Psoas muscle (tissue), 8 donors: ENCODE data around the gene CAND2. TPM values are rescaled to one million over a fixed set of nuclear protein-coding genes. Genes with fewer than 3 reads are reported as not detected.
"Not testable (repeated sequence)": the region's sequence is repeated elsewhere in the genome, so short reads cannot be mapped to it uniquely, and the experiment has no call there.

Experiments
- ATAC-seq, 4 donors: fragments of 200-7000 bp; cut with Tn5 transposase; one replicate each; pipeline ENCODE4 v1.9.1; 2020; ENCODE audit warnings: moderate library complexity in 3 of 4, mild to moderate bottlenecking in 2 of 4
- DNase-seq, 2 donors: peaks; one replicate each; pipeline ENCODE4 v3.0.0-alpha.2; 2020
- H3K27ac ChIP-seq: fragments of 200-600 bp; one replicate; pipeline ENCODE4 v1.8.0; 2022
- H3K27me3 ChIP-seq, 3 donors: fragments of 200-600 bp in 1 of 3; one replicate each; pipeline versions ENCODE4 v1.6.1 to v1.8.0; 2013 to 2022; ENCODE audit warnings: low read length in 2 of 3, mild to moderate bottlenecking in 2 of 3, moderate library complexity in 1 of 3; ENCODE audit not compliant: insufficient read depth in 3 of 3
- H3K36me3 ChIP-seq, 2 donors: fragments of 200-600 bp in 1 of 2; one replicate each; pipeline versions ENCODE4 v1.6.1 to v1.8.0; 2013 to 2022; ENCODE audit warnings: low read depth in 1 of 2, mild to moderate bottlenecking in 1 of 2, moderate library complexity in 1 of 2; ENCODE audit not compliant: insufficient read depth in 1 of 2
- H3K4me1 ChIP-seq: fragments of 200-600 bp; one replicate; pipeline ENCODE4 v1.8.0; 2022
- H3K4me3 ChIP-seq: fragments of 200-600 bp; one replicate; pipeline ENCODE4 v1.8.0; 2022; ENCODE audit warnings: mild to moderate bottlenecking
- H3K9me3 ChIP-seq: fragments of 200-600 bp; one replicate; pipeline ENCODE4 v1.8.0; 2022
- WGBS, 3 donors: extraction: QIAGEN DNeasy Blood & Tissue Kit; methylation state at CpG; one replicate each; pipeline versions ENCODE4 v1.1.6 to v1.1.7; 2013; 5-methylcytosine and 5-hydroxymethylcytosine counted together
- intact Hi-C, 2 donors: fragments of 100-400 bp; cut with DNase I; formaldehyde crosslinking; loops; one replicate each; pipeline versions ENCODE4 v1.11.0 to v1.14.2; 2022
- polyA plus RNA-seq, 3 donors: library from polyadenylated mRNA; stranded (reverse); fragments of 200-250 nt; gene quantifications; one replicate each; pipeline ENCODE4 v1.2.3, GENCODE V29; 2013
- total RNA-seq, 4 donors: library from RNA; stranded (reverse); fragmentation: NEBNext Ultra II Directional in 2 of 4; extraction: Animal tissue kit (Norgen Biotek cat#: 25700) in 2 of 4; gene quantifications; one replicate each; pipeline versions ENCODE4 v1.2.1 to v1.2.4, GENCODE V29; 2021 to 2023
- TF ChIP-seq, protein P1 (sequence below): fragments of 200-600 bp; IDR thresholded peaks from one replicate; pipeline ENCODE4 v1.8.0; 2022; ENCODE audit warnings: antibody characterized with exemption
- donor health status: healthy with polysubstance abuse.
- donor health status: DM: no; HTN: no; CAD: no; lungs with moderate emphysema.
- donor health status: Bipolar disorder and iron deficiency.
- donor health status: healthy.
- donor health status: DM: yes; HTN: yes; CAD: no.
- donor health status: DM: no; HTN: no; CAD: no.
- donor health status: DM: no; HTN: no; CAD: no.
- donor health status: DM: yes; HTN: yes; CAD: no.

CAND2 gene
- total and polyA plus RNA-seq, 7 donors = 3.7 to 220 (median 128) TPM

DNA sequence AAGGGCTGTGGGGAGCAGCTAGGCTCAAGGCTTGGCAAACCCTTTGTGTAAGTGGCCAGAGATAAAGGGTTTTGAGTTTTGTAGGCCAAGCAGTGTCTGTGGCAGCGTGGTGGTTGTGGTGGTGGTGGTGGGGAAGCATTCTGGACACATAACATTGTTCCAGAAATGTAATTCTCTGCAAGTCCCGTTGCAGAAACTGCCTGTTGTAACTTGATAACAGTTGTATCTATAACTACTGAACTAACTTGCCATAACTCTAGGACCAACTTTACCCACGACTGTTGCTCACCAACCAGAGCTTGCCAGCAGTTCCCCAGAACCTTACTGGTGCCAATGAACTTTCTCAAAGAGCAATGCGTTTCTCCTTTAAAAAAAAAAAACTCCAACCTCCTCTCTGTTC lies 19.3 kb upstream of the CAND2 start:
- intact Hi-C loops = no loop called here
- TF ChIP-seq, protein P1, sequence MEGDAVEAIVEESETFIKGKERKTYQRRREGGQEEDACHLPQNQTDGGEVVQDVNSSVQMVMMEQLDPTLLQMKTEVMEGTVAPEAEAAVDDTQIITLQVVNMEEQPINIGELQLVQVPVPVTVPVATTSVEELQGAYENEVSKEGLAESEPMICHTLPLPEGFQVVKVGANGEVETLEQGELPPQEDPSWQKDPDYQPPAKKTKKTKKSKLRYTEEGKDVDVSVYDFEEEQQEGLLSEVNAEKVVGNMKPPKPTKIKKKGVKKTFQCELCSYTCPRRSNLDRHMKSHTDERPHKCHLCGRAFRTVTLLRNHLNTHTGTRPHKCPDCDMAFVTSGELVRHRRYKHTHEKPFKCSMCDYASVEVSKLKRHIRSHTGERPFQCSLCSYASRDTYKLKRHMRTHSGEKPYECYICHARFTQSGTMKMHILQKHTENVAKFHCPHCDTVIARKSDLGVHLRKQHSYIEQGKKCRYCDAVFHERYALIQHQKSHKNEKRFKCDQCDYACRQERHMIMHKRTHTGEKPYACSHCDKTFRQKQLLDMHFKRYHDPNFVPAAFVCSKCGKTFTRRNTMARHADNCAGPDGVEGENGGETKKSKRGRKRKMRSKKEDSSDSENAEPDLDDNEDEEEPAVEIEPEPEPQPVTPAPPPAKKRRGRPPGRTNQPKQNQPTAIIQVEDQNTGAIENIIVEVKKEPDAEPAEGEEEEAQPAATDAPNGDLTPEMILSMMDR = no peak
- Histone ChIP-seq H3K4me1 (peaks cover 3% of the 10 kb centered on the region), H3K4me3 (no peak overlapping the region), H3K27ac (no peak overlapping the region), H3K27me3 (no peaks in the 10 kb centered on the region), H3K36me3 (no peaks in the 10 kb centered on the region), H3K9me3 (no peaks in the 10 kb centered on the region)
- WGBS, 3 donors = 34 to 54% (median 36%) methylated on average over 4 of the region's 4 CpGs
- DNase-seq (no peak), ATAC-seq (peak in 1 of 4 donors; percentile 40)

DNA sequence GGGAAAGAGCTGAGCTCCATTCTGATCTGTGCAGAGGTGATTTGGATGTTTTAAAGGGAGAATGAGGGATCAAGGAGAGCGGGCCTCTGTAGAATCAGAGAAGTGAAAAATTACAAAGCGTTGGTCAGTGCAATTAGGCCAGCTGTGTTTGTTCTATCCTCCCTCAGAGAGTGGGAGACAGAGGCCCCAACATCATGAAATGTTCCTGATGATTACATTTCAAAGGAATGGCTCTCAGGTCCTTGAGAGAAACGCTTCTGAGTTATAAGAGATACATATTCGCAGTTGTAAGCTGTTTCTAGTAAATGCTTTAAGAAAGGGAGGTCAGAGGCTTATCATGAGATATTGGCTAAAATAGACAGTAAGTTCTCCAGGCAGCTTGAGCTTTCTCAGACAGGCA lies 15.7 kb upstream of the CAND2 start:
- H3K4me1 ChIP-seq = peaks cover 4% of the 10 kb centered on the region
- TF ChIP-seq, protein P1 = no peak

DNA sequence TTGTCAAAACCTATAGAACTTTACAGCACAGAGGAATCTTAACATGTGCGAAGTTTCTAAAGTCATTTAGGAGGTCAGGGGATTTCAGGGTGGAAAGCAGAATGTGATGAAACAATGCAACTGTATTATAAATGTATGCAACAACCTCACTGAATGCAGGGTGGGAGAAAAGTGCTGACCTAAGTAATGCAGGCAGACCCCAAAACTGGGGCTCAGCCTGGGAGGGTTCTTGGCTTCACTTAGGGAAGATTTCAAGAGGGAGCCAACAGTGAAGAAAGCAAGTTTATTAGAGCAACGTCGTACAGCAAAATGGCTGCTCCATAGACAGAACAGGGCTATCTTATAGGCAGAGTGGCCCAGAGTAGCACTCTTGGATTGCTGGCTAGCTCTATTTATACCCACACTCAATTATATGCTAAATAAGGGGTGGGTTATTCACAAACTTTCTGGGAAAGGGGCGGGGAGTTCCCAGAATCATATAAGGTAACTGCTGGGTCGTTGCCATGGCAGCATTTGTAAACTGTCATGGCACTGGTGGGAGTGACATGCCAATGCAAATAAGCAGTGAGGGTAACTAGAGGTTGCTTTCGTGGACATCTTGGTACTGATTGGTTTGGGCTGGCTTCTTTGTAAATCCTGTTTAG lies 14.2 kb upstream of the CAND2 start:
- H3K4me1 ChIP-seq = peaks cover 4% of the 10 kb centered on the region

More for the DNA sequence above, 15.7 kb upstream of the CAND2 start:
- H3K27me3 ChIP-seq = no peaks in the 10 kb centered on the region
- no peaks in the 10 kb centered on the region for H3K9me3 ChIP-seq
- WGBS, 3 donors = 67 to 76% (median 72%) methylated on average over 4 of the region's 4 CpGs
- no peak overlapping the region for H3K27ac ChIP-seq
- H3K36me3 ChIP-seq = no peaks in the 10 kb centered on the region
- intact Hi-C loops = no loop called here
- no peak for DNase-seq
- ATAC-seq = no peak
- H3K4me3 ChIP-seq = no peak overlapping the region

DNA sequence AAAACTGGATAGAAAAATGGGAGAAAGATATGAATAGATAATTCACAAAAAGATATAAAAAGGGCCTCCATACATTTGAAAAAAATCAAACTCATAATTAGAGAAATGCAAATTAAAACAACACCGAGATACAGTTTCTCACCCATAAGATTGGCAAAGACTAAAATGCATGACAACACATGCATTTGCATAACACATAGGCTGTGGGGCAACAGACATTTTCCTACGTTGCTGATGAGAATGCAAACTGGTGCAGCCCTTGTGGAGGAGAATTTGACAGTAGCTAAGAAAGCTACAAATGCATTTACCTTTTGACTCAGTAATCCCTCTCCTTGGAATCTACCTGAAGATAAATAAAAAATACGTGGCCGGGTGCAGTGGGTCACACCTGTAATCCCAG lies 11.4 kb upstream of the CAND2 start:
- intact Hi-C loops = no loop called here
- 64 to 76% (median 65%) methylated on average over 4 of the region's 4 CpGs for WGBS, 3 donors
- ATAC-seq = no peak

More for the DNA sequence above, 14.2 kb upstream of the CAND2 start:
- no peak overlapping the region for H3K4me3 ChIP-seq
- 62 to 68% (median 63%) methylated on average over 6 of the region's 6 CpGs for WGBS, 3 donors
- H3K9me3 ChIP-seq = no peaks in the 10 kb centered on the region
- H3K27me3 ChIP-seq = no peaks in the 10 kb centered on the region
- intact Hi-C loops = no loop called here
- H3K27ac ChIP-seq = no peak overlapping the region
- TF ChIP-seq, protein P1 = no peak
- ATAC-seq (peak; percentile 56 to 96 (median 80)), DNase-seq (no peak)
- H3K36me3 ChIP-seq = no peaks in the 10 kb centered on the region

GRCh38 chr3:12787346-12787745 lies 9.1 kb upstream of the CAND2 start:
- H3K4me3 ChIP-seq, H3K36me3 ChIP-seq, intact Hi-C loops, H3K27ac ChIP-seq, H3K4me1 ChIP-seq, H3K9me3 ChIP-seq, H3K27me3 ChIP-seq: not testable (repeated sequence)
- ATAC-seq (peak in 2 of 4 donors; percentile 51 to 70), DNase-seq (peak; percentile 56 to 76)
- WGBS, 3 donors = 41 to 64% (median 51%) methylated on average over 9 of the region's 9 CpGs

More for the DNA sequence above, 11.4 kb upstream of the CAND2 start:
- DNase-seq = no peak
- no peaks in the 10 kb centered on the region for H3K36me3 ChIP-seq
- H3K9me3 ChIP-seq = no peaks in the 10 kb centered on the region
- H3K4me1 ChIP-seq = peaks cover 4% of the 10 kb centered on the region
- TF ChIP-seq, protein P1 = no peak
- H3K4me3 ChIP-seq = no peak overlapping the region
- H3K27ac ChIP-seq = no peak overlapping the region
- H3K27me3 ChIP-seq = no peaks in the 10 kb centered on the region

GRCh38 chr3:12787967-12788690 lies 8.4 kb upstream of the CAND2 start:
- DNase-seq, H3K4me3 ChIP-seq, H3K27ac ChIP-seq, ATAC-seq, intact Hi-C loops, H3K4me1 ChIP-seq, H3K9me3 ChIP-seq, H3K27me3 ChIP-seq, H3K36me3 ChIP-seq: not testable (repeated sequence)
- 86 to 91% (median 88%) methylated on average over 22 to 23 of the region's 23 CpGs for WGBS, 3 donors
